K562 (cell line): ENCODE data around the gene MEX3D. TPM values are rescaled to one million over a fixed set of nuclear protein-coding genes. Genes with fewer than 3 reads are reported as not detected.

Experiments used
- BRD9 ChIP-seq: fragments of 450-650 bp; IDR thresholded peaks from 2 replicates; pipeline ENCODE4 v1.6.1; 2018; ENCODE audit warnings: low read depth; ENCODE audit not compliant: partially characterized antibody
- CTBP1 ChIP-seq: fragments of 450-650 bp; IDR thresholded peaks from 2 replicates; pipeline ENCODE4 v1.6.1; 2016; ENCODE audit warnings: borderline replicate concordance
- HIVEP1 ChIP-seq: fragments of 250-450 bp; sonication (Bioruptor Pico); IDR thresholded peaks from 2 replicates; pipeline ENCODE4 v1.4.0; 2020; ENCODE audit warnings: mild to moderate bottlenecking
- HMG20B ChIP-seq: fragments of 250-450 bp; sonication (Bioruptor Pico); IDR thresholded peaks from 2 replicates; pipeline ENCODE4 v1.5.0; 2021; ENCODE audit warnings: mild to moderate bottlenecking
- HNRNPK ChIP-seq: fragments of 200-400 bp; formaldehyde crosslinking; IDR thresholded peaks from one replicate; pipeline ENCODE4 v1.6.1; 2018; ENCODE audit warnings: mild to moderate bottlenecking, low read depth, low read length; ENCODE audit not compliant: poor library complexity, severe bottlenecking
- MEF2D ChIP-seq: conservative IDR thresholded peaks from 2 replicates; pipeline ENCODE4 v1.6.1; 2016; ENCODE audit warnings: low read depth, missing genetic modification characterization, missing compliant biosample characterization
- MTA3 ChIP-seq: fragments of 450-650 bp; formaldehyde crosslinking; IDR thresholded peaks from 2 replicates; pipeline ENCODE4 v1.6.1; 2017; ENCODE audit warnings: mild to moderate bottlenecking, borderline replicate concordance
- NELFE ChIP-seq: IDR thresholded peaks from 2 replicates; pipeline ENCODE4 v1.6.1; 2011; ENCODE audit warnings: mild to moderate bottlenecking; ENCODE audit not compliant: insufficient read depth, insufficient read length
- PRPF4 ChIP-seq: fragments of 200-400 bp; formaldehyde crosslinking; IDR thresholded peaks from one replicate; pipeline ENCODE4 v1.6.1; 2017; ENCODE audit warnings: low read length, low read depth, mild to moderate bottlenecking; ENCODE audit not compliant: insufficient read depth, poor library complexity, severe bottlenecking
- PYGO2 ChIP-seq: fragments of 450-650 bp; IDR thresholded peaks from 2 replicates; pipeline ENCODE4 v1.6.1; 2016; ENCODE audit warnings: mild to moderate bottlenecking, missing genetic modification characterization, moderate library complexity, missing compliant biosample characterization
- RBFOX2 ChIP-seq: fragments of 200-400 bp; formaldehyde crosslinking; IDR thresholded peaks from 2 replicates; pipeline ENCODE4 v1.6.1; 2017; ENCODE audit warnings: low read depth, mild to moderate bottlenecking, low read length, moderate library complexity
- SOX6 ChIP-seq: fragments of 450-650 bp; IDR thresholded peaks from 2 replicates; pipeline ENCODE4 v1.6.1; 2014; ENCODE audit warnings: mild to moderate bottlenecking
- TCF7L2 ChIP-seq: fragments of 150-350 bp; IDR thresholded peaks from 2 replicates; pipeline ENCODE4 v1.6.1; 2016; ENCODE audit warnings: low read depth, mild to moderate bottlenecking, low read length, moderate library complexity
- ZKSCAN3 ChIP-seq: fragments of 250-450 bp; sonication (Bioruptor Pico); IDR thresholded peaks from 2 replicates; pipeline ENCODE4 v1.4.0; 2020
- ZNF274 ChIP-seq: IDR thresholded peaks from 2 replicates; pipeline ENCODE4 v1.6.1; 2011; ENCODE audit warnings: low read depth, mild to moderate bottlenecking, low read length, moderate library complexity, borderline replicate concordance
- polyA plus RNA-seq, 8 experiments: library from polyadenylated mRNA; depleted of rRNA in 4 of 8; stranded (reverse) in 5 of 8; unstranded in 3 of 8; fragments of >200 nt; fragmentation: Nextera tagmentation in 2 of 8; fragmentation: Illumina TruSeq in 1 of 8; extraction: Ambion mirVana in 2 of 8; extraction: Trizol in 1 of 8; gene quantifications; 2 replicates each; pipeline versions ENCODE4 v1.2.1 to v1.2.3, GENCODE V29; 2011 to 2014; ENCODE audit warnings: inconsistent platforms in 1 of 8, missing spikeins in 1 of 8
- total RNA-seq, 7 experiments: library from RNA; depleted of rRNA in 6 of 7; stranded (reverse); fragments of >200 nt in 6 of 7; fragmentation: Illumina TruSeq in 2 of 7; extraction: Trizol in 2 of 7; gene quantifications; 2 replicates each; pipeline versions ENCODE4 v1.2.1 to v1.2.3, GENCODE V29; 2011 to 2021; ENCODE audit warnings: low replicate concordance in 1 of 7
- TF ChIP-seq, protein P1 (sequence below): sonication (generic); formaldehyde crosslinking; IDR thresholded peaks from 2 replicates; pipeline ENCODE4 v1.8.0; 2022; ENCODE audit warnings: mild to moderate bottlenecking, missing genetic modification reagents
- TF ChIP-seq, protein P2 (sequence below): fragments of 150-350 bp; IDR thresholded peaks from 2 replicates; pipeline ENCODE4 v1.6.1; 2014; ENCODE audit warnings: low read depth, mild to moderate bottlenecking, low read length, borderline replicate concordance
- TF ChIP-seq, protein P3 (sequence below): sonication (generic); formaldehyde crosslinking; IDR thresholded peaks from 2 replicates; pipeline ENCODE4 v1.8.0; 2022; ENCODE audit warnings: mild to moderate bottlenecking, missing genetic modification reagents

The MEX3D gene
- total and polyA plus RNA-seq, 9 of the 15 experiments (the other 6 are each of a cell fraction or from before 2014, with no cell fraction given) = 1.7 to 39.3 (median 5.7) TPM

DNA sequence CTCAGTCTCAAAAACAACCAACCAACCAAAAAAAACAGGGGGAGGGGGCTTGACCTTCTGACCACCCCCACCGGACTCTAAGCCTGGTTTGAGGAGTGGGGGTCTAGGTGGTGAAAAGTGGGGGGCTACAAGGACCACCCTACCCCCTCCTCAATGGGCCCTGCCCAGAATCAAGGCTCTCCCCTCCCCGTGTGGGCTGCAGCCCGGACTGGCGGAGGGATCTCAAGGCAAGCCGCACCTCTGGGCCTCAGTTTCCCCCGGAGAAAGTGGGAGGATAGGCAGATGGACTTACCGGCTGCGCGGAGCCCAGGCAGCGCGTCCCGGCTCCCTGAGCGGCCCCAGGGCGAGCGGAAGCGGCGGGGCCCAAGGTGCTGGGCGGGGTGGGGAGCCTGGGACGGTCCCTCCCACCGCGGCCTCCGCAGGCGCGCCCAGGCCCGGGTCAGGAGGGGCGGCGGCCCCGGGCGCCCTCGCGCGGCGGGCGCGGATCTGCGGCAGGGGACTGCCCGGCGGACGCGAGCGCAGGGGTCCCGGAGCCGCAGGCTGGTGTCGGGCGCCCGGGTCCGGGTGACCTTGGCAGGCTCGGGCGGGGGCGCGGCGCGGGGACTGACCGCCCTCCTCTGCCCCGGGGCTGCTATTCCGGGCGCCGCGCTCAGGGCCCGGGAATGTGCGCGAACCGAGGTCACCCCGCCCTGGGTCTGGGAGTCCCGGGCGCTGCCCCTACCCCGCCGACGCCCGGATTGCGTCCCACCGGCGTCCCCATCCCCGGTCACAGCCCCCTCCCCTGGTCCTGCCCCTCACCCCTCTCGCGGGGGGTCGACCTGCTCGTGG, 55.2 kb downstream of the MEX3D start, which contains the start of gene ADAMTSL5 (continued):
- TF ChIP-seq, protein P1, sequence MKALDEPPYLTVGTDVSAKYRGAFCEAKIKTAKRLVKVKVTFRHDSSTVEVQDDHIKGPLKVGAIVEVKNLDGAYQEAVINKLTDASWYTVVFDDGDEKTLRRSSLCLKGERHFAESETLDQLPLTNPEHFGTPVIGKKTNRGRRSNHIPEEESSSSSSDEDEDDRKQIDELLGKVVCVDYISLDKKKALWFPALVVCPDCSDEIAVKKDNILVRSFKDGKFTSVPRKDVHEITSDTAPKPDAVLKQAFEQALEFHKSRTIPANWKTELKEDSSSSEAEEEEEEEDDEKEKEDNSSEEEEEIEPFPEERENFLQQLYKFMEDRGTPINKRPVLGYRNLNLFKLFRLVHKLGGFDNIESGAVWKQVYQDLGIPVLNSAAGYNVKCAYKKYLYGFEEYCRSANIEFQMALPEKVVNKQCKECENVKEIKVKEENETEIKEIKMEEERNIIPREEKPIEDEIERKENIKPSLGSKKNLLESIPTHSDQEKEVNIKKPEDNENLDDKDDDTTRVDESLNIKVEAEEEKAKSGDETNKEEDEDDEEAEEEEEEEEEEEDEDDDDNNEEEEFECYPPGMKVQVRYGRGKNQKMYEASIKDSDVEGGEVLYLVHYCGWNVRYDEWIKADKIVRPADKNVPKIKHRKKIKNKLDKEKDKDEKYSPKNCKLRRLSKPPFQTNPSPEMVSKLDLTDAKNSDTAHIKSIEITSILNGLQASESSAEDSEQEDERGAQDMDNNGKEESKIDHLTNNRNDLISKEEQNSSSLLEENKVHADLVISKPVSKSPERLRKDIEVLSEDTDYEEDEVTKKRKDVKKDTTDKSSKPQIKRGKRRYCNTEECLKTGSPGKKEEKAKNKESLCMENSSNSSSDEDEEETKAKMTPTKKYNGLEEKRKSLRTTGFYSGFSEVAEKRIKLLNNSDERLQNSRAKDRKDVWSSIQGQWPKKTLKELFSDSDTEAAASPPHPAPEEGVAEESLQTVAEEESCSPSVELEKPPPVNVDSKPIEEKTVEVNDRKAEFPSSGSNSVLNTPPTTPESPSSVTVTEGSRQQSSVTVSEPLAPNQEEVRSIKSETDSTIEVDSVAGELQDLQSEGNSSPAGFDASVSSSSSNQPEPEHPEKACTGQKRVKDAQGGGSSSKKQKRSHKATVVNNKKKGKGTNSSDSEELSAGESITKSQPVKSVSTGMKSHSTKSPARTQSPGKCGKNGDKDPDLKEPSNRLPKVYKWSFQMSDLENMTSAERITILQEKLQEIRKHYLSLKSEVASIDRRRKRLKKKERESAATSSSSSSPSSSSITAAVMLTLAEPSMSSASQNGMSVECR (CRISPR knock-in tag) = peak; percentile 70; the same call in 1 of the 2 replicates
- no peak for TF ChIP-seq MEF2D
- TF ChIP-seq NELFE = no peak
- no peak for TF ChIP-seq HIVEP1 (CRISPR knock-in tag)
- peak; percentile 81; the same call in 1 of the 2 replicates for TF ChIP-seq CTBP1
- TF ChIP-seq TCF7L2 = no peak
- no peak for TF ChIP-seq ZKSCAN3 (CRISPR knock-in tag)
- TF ChIP-seq BRD9 = no peak
- TF ChIP-seq PYGO2 (tag) = no peak
- TF ChIP-seq SOX6 = 0 out of 2 replicates have a peak, but pooled peaks have one; percentile 30
- TF ChIP-seq ZNF274 = no peak
- TF ChIP-seq, protein P2, sequence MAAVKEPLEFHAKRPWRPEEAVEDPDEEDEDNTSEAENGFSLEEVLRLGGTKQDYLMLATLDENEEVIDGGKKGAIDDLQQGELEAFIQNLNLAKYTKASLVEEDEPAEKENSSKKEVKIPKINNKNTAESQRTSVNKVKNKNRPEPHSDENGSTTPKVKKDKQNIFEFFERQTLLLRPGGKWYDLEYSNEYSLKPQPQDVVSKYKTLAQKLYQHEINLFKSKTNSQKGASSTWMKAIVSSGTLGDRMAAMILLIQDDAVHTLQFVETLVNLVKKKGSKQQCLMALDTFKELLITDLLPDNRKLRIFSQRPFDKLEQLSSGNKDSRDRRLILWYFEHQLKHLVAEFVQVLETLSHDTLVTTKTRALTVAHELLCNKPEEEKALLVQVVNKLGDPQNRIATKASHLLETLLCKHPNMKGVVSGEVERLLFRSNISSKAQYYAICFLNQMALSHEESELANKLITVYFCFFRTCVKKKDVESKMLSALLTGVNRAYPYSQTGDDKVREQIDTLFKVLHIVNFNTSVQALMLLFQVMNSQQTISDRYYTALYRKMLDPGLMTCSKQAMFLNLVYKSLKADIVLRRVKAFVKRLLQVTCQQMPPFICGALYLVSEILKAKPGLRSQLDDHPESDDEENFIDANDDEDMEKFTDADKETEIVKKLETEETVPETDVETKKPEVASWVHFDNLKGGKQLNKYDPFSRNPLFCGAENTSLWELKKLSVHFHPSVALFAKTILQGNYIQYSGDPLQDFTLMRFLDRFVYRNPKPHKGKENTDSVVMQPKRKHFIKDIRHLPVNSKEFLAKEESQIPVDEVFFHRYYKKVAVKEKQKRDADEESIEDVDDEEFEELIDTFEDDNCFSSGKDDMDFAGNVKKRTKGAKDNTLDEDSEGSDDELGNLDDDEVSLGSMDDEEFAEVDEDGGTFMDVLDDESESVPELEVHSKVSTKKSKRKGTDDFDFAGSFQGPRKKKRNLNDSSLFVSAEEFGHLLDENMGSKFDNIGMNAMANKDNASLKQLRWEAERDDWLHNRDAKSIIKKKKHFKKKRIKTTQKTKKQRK = no peak
- peak; percentile 70 for TF ChIP-seq RBFOX2
- no peak for TF ChIP-seq HMG20B (CRISPR knock-in tag)
- TF ChIP-seq HNRNPK = no peak
- TF ChIP-seq PRPF4 = no peak
- TF ChIP-seq, protein P3, sequence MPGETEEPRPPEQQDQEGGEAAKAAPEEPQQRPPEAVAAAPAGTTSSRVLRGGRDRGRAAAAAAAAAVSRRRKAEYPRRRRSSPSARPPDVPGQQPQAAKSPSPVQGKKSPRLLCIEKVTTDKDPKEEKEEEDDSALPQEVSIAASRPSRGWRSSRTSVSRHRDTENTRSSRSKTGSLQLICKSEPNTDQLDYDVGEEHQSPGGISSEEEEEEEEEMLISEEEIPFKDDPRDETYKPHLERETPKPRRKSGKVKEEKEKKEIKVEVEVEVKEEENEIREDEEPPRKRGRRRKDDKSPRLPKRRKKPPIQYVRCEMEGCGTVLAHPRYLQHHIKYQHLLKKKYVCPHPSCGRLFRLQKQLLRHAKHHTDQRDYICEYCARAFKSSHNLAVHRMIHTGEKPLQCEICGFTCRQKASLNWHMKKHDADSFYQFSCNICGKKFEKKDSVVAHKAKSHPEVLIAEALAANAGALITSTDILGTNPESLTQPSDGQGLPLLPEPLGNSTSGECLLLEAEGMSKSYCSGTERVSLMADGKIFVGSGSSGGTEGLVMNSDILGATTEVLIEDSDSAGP (CRISPR knock-in tag) = no peak
- peak; percentile 58; the same call in 1 of the 2 replicates for TF ChIP-seq MTA3
